Measurements from ENCODE around the gene SLC26A4.
A peak's percentile ranks its signal among the peaks of the same experiment; 100 is the strongest.

Gene SLC26A4

GRCh38 chr7:107661081-107661864 is 645 bp downstream of the SLC26A4 start:
- peak; percentile 40 for DNase-seq (ENCODE audit: low spot score)

- DNase-seq (ENCODE audit: low spot score), result no peak
These were observed 1.3 kb downstream of the SLC26A4 start for GRCh38 chr7:107661865-107662379.

GRCh38 chr7:107663196-107663595 is 2.6 kb downstream of the SLC26A4 start:
- no peak for DNase-seq (ENCODE audit: low spot score)

GRCh38 chr7:107666790-107667189 is 6.2 kb downstream of the SLC26A4 start:
- no peak for DNase-seq (ENCODE audit: low spot score)

- no peak for DNase-seq (ENCODE audit: low spot score)
These were observed 6.7 kb downstream of the SLC26A4 start for GRCh38 chr7:107667341-107667740.

DNA sequence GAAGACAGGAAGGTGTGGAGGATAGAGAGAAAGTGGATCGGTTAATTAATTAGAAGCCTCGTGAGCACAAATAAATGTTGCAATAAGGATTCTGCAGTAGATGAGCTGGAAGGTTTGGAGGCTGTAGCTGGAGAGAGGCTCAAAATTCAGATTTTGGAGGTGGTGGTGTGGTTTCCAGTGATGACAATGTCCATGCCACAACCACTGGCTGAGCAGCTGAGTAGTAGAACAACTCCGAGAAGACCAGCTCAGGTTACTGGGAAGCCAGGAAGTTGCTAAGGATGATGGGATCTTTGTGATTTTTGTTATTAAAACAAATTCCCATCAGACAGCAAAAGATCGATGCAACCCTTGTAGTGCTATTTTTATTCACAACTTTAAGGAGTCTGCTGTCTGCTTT is 7.7 kb downstream of the SLC26A4 start:
- no peak for DNase-seq (ENCODE audit: low spot score)

GRCh38 chr7:107672183-107672582 is 11.6 kb downstream of the SLC26A4 start:
- DNase-seq (ENCODE audit: low spot score), result no peak

DNA sequence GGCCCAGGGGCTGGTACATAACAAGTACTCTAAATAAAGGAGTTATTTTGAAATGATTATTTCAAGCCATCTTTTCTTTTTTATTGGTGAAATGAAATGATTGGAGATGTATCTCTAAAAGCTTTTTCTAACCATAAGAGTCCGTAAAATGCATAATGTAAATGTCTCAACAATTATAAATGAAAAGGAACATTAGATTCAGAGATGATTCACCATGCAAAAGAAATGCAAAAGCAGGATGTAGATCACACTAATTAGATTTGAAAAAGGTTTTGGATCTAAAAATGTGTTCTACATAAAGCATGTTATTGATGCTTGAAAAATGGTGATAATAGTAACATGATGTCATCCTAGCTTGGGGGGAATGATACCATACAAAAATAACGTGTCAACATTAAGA is 15.6 kb downstream of the SLC26A4 start:
- DNase-seq (ENCODE audit: low spot score), result no peak

- DNase-seq (ENCODE audit: low spot score), result no peak
These were observed 17.6 kb downstream of the SLC26A4 start for GRCh38 chr7:107678110-107678753.

DNA sequence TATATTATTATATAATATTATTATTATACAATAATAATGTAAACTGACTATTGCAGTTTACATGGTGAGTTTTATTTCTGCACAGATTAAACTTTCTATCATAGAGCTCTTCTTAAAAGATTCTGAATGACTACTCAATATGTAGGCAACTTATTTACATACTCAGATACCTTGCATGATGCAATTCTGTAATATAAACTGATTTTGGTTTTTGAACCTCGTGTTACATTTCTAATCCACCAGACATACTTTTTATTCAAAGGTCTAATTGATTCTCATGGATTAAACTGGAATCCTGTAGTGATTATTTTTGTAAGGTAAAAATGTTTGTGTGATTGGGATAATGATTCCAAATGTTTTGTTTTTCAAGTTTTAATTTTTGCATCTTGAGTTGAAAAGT is 19.9 kb downstream of the SLC26A4 start:
- DNase-seq (ENCODE audit: low spot score), result no peak

DNA sequence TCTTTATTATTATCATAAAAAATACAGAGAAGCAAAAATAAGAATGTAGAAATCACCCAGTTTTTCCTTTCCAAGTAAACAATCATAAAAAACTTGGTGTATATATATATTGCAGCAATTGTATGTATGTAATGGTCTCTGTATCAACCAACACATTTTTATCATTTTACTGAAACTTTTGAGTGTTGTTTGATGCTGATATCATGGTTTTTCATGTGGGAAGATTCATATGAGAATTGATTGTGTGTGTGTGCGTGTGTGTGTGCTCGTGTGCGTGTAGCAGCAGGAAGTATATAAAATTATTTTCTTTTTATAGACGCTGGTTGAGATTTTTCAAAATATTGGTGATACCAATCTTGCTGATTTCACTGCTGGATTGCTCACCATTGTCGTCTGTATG is 22.3 kb downstream of the SLC26A4 start:
- no peak for DNase-seq (ENCODE audit: low spot score)

DNA sequence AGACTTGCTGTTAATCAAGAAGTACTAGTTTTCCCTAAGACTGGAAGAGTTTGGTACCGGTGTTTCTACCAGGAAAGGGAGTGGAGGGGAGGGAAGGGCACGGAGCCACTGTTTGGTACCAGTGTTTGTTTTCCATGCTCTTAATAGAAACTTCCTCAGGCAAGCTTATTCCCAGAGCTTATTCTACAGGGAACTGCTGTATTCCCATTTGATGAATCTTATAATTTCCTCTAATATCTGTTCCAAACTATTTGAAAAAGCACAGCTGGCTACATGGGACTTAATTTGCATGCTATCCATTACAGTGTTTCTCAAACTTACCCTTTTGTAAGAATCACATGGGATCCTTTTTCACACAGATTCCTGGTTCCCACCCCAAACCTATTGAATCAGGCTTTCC is 23.7 kb downstream of the SLC26A4 start:
- DNase-seq (ENCODE audit: low spot score), result no peak

DNA sequence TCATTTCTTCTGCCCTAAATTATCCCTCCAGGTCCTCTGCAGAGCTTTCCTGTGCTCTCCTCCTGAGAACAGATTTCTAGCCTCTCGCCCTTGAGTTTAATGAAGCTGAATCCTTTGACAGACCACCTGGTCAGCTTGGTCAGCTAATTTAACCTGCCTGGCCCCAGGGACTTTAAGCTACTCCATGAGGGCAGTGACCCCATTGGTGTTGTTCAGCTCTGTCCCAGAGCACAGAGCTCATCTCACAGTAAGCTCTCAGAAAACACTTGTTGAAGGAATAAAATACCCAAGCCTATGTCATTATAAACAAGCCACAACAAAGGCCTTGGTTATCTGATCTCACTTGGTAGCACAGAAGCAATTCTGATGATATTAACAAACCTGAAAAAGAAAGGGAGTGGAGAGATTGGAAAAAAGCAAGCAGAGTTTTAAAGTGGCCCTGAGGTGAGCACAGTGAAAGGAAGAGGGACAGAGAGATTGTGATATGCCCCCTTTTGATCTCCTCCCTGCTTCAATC is 24.4 kb downstream of the SLC26A4 start:
- no peak for DNase-seq (ENCODE audit: low spot score)

DNA sequence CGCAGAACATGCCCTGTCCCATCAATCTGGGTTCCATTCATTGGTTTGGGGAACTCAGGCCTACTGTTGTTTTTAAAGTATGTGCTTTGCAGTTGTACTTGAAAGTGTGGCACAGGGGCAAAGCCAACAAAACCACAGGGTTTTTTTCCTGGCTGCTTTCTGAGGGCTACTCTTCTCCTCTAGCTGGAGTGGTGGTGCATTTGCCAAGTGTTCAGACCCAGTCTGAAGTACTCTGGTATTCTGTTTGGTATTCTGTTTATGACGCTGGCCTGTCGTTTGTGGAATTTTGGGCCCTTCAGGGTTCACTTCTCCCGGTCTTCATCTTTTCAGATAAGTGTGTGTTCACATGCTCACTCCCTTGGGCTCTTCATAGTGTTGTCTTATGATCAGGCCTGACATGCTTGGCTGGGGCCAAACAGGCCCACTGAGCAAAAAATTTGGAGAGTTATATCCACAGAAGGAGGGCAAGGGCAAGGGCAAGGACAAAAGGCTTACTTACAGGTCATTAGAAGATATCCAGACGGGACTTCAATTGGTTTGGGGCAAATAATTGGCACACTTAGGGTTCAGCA is 26.3 kb downstream of the SLC26A4 start:
- DNase-seq (ENCODE audit: low spot score), result no peak

- no peak for DNase-seq (ENCODE audit: low spot score)
These were observed 27.0 kb downstream of the SLC26A4 start for GRCh38 chr7:107687656-107688055.

GRCh38 chr7:107689553-107689952 is 28.9 kb downstream of the SLC26A4 start:
- DNase-seq (ENCODE audit: low spot score), result no peak

- DNase-seq (ENCODE audit: low spot score), result no peak
These were observed 29.5 kb downstream of the SLC26A4 start for GRCh38 chr7:107690084-107690483.

DNA sequence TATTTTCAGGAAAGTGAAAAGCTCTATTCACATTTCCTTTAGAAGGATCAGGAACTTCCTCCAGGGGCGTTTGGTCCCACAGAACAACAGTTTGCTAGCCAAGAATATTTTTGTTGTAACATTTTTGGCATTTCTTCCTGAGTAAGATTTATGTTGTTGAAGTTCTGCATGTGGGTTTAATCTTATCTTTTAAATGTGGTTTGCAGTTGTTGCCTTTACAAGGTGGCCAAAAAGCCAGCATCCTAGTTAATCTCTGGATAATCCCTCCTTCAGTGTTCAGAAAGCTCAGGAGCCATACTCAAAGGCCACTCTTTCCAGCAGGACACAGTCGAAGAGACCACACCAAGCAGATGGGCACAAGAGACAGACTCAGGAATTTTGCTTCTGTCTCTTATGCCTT is 30.0 kb downstream of the SLC26A4 start:
- DNase-seq (ENCODE audit: low spot score), result no peak

- no peak for DNase-seq (ENCODE audit: low spot score)
These were observed 31.1 kb downstream of the SLC26A4 start for GRCh38 chr7:107691716-107692115.

- no peak for DNase-seq (ENCODE audit: low spot score)
These were observed 31.9 kb downstream of the SLC26A4 start for GRCh38 chr7:107692501-107692900.

DNA sequence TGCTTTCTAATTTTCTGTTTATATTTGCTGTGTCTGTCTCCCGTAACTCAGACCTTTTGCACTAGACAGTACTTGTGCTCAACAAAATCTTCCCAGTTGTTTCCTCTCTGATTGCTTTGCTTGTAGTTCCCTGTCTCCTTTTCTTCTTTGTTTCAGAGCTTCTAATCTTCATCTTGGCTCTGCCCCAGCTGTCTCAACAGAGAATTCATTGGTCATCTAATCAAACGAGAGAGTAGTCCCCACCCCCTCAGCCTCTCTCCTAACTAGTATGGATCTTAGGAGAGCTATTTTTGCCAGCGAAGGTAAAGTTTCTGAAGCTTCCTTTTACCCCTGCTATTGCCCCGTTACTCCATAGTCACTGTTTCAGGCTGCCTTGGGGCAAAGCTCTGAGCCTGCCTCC is 32.8 kb downstream of the SLC26A4 start:
- DNase-seq (ENCODE audit: low spot score), result no peak

- peak; percentile 53 for DNase-seq (ENCODE audit: low spot score)
These were observed 33.8 kb downstream of the SLC26A4 start for GRCh38 chr7:107694386-107694785.
